ENCODE data around the gene PKNOX2. TPM values are rescaled to one million over a fixed set of nuclear protein-coding genes. Genes with fewer than 3 reads are reported as not detected.

Gene PKNOX2
- total RNA-seq, 2 experiments from 2014 or later, result not detected

GRCh38 chr11:125153837-125154236 is 10.7 kb upstream of the PKNOX2 start:
- ChIA-PET POLR2A (no interaction called here), CTCF (ENCODE audit: unreplicated experiment) (no interaction called here)
- no peaks in the 10 kb centered on the region for H3K79me2 ChIP-seq (ENCODE audit: insufficient read depth, low read depth, low read length)

GRCh38 chr11:125154378-125155099 is 10.0 kb upstream of the PKNOX2 start:
- H3K36me3 ChIP-seq (ENCODE audit: insufficient read depth, low read length), result no peaks in the 10 kb centered on the region
- CTCF ChIA-PET (ENCODE audit: unreplicated experiment), result no interaction called here
- POLR2A ChIA-PET, result no interaction called here
- H3K79me2 ChIP-seq (ENCODE audit: insufficient read depth, low read depth, low read length), result no peaks in the 10 kb centered on the region
- H4K20me1 ChIP-seq (ENCODE audit: insufficient read depth, low read length), result no peaks in the 10 kb centered on the region
- intact Hi-C loops (cut with micrococcal nuclease; ENCODE audit: unreplicated experiment), result no loop called here
- no TSS peak for BruUV-seq (replicated peaks)
- no peaks in the 10 kb centered on the region for H3K9me2 ChIP-seq (ENCODE audit: insufficient read depth, low read length)
- H3K4me3 ChIP-seq (ENCODE audit: low read depth, low read length, poor library complexity, severe bottlenecking), result no peak overlapping the region
- H3K4me2 ChIP-seq (ENCODE audit: low read length), result no peak overlapping the region
- H3K9me3 ChIP-seq (ENCODE audit: low read length), result no peaks in the 10 kb centered on the region
- TF ChIP-seq CTCF (conservative IDR thresholded peaks at IDR 0.05; ENCODE audit: low read length) (no peak), EZH2phosphoT487 (IDR thresholded peaks at IDR 0.05; ENCODE audit: borderline replicate concordance, low read depth, low read length) (no peak)
- H3K4me1 ChIP-seq (ENCODE audit: insufficient read depth, low read length, poor library complexity, severe bottlenecking), result no peaks in the 10 kb centered on the region
- no peak overlapping the region for H3K27ac ChIP-seq (ENCODE audit: low read depth, low read length, poor library complexity, severe bottlenecking)
- no peak for DNase-seq (ENCODE audit: low spot score)
- no peak overlapping the region for H2AFZ ChIP-seq (ENCODE audit: low read length)

More at GRCh38 chr11:125153837-125154236, 10.7 kb upstream of the PKNOX2 start:
- Histone ChIP-seq H3K4me2 (ENCODE audit: low read length) (no peak overlapping the region), H3K9me2 (ENCODE audit: insufficient read depth, low read length) (no peaks in the 10 kb centered on the region), H3K4me1 (ENCODE audit: insufficient read depth, low read length, poor library complexity, severe bottlenecking) (no peaks in the 10 kb centered on the region), H3K9me3 (ENCODE audit: low read length) (no peaks in the 10 kb centered on the region), H4K20me1 (ENCODE audit: insufficient read depth, low read length) (no peaks in the 10 kb centered on the region), H3K36me3 (ENCODE audit: insufficient read depth, low read length) (no peaks in the 10 kb centered on the region), H3K4me3 (ENCODE audit: low read depth, low read length, poor library complexity, severe bottlenecking) (no peak overlapping the region), H2AFZ (ENCODE audit: low read length) (no peak overlapping the region), H3K27ac (ENCODE audit: low read depth, low read length, poor library complexity, severe bottlenecking) (no peak overlapping the region)
- no peak for DNase-seq (ENCODE audit: low spot score)
- intact Hi-C loops (cut with micrococcal nuclease; ENCODE audit: unreplicated experiment), result no loop called here
- BruUV-seq (replicated peaks), result no TSS peak
- TF ChIP-seq EZH2phosphoT487 (IDR thresholded peaks at IDR 0.05; ENCODE audit: borderline replicate concordance, low read depth, low read length) (no peak), CTCF (conservative IDR thresholded peaks at IDR 0.05; ENCODE audit: low read length) (no peak)

GRCh38 chr11:125155100-125155444 is 9.5 kb upstream of the PKNOX2 start:
- ChIA-PET POLR2A (no interaction called here), CTCF (ENCODE audit: unreplicated experiment) (no interaction called here)
- H3K4me1 ChIP-seq (ENCODE audit: insufficient read depth, low read length, poor library complexity, severe bottlenecking), result no peaks in the 10 kb centered on the region
- H3K79me2 ChIP-seq (ENCODE audit: insufficient read depth, low read depth, low read length), result no peaks in the 10 kb centered on the region
- TF ChIP-seq EZH2phosphoT487 (IDR thresholded peaks at IDR 0.05; ENCODE audit: borderline replicate concordance, low read depth, low read length) (no peak), CTCF (conservative IDR thresholded peaks at IDR 0.05; ENCODE audit: low read length) (no peak)
- no peaks in the 10 kb centered on the region for H3K9me2 ChIP-seq (ENCODE audit: insufficient read depth, low read length)
- intact Hi-C loops (cut with micrococcal nuclease; ENCODE audit: unreplicated experiment), result no loop called here
- no peaks in the 10 kb centered on the region for H3K9me3 ChIP-seq (ENCODE audit: low read length)
- DNase-seq (ENCODE audit: low spot score), result no peak
- no peaks in the 10 kb centered on the region for H4K20me1 ChIP-seq (ENCODE audit: insufficient read depth, low read length)
- no peak overlapping the region for H2AFZ ChIP-seq (ENCODE audit: low read length)
- no peak overlapping the region for H3K27ac ChIP-seq (ENCODE audit: low read depth, low read length, poor library complexity, severe bottlenecking)
- H3K4me3 ChIP-seq (ENCODE audit: low read depth, low read length, poor library complexity, severe bottlenecking), result no peak overlapping the region
- H3K4me2 ChIP-seq (ENCODE audit: low read length), result no peak overlapping the region
- no peaks in the 10 kb centered on the region for H3K36me3 ChIP-seq (ENCODE audit: insufficient read depth, low read length)
- BruUV-seq (replicated peaks), result no TSS peak

All from OCI-LY7 (cell line).